ENCODE data around the gene NCSTN. TPM values are rescaled to one million over a fixed set of nuclear protein-coding genes. Genes with fewer than 3 reads are reported as not detected.

NCSTN gene
- polyA plus RNA-seq, 1 donor (not counting 4 experiments of a cell fraction or from before 2014, with no cell fraction given), result 111 TPM

- Histone ChIP-seq H3K79me2 (ENCODE audit: control insufficient read depth, insufficient read depth, low read length) (peaks cover 39% of the 10 kb centered on the region), H3K36me3 (ENCODE audit: control insufficient read depth in 2 of 2, extremely low read depth in 1 of 2, insufficient read depth in 2 of 2, low read length in 2 of 2) (peaks cover 20 to 26% of the 10 kb centered on the region in 2 experiments), H3K27ac (ENCODE audit: control insufficient read depth, insufficient read depth, low read length) (no peak overlapping the region), H3K4me2 (ENCODE audit: control insufficient read depth, extremely low read depth, insufficient read depth, low read depth, low read length) (no peak overlapping the region), H3K9ac (ENCODE audit: control insufficient read depth, extremely low read depth, insufficient read depth, low read length) (no peak overlapping the region), H2AFZ (ENCODE audit: control insufficient read depth, low read length) (no peak overlapping the region), H4K20me1 (ENCODE audit: control insufficient read depth, extremely low read depth, insufficient read depth, low read length) (no peaks in the 10 kb centered on the region), H3K4me1 (ENCODE audit: control insufficient read depth, extremely low read depth, insufficient read depth, low read length) (peaks cover 11% of the 10 kb centered on the region), H3K9me1 (ENCODE audit: control insufficient read depth, extremely low read depth, insufficient read depth, low read length) (no peaks in the 10 kb centered on the region), H3K9me3 (ENCODE audit: control insufficient read depth, low read depth, low read length) (no peaks in the 10 kb centered on the region), H3K27me3 (ENCODE audit: control insufficient read depth, extremely low read depth, insufficient read depth, low read length) (no peaks in the 10 kb centered on the region), H3K4me3 (ENCODE audit: control insufficient read depth in 2 of 3, extremely low read depth in 1 of 3, insufficient read depth in 2 of 3, low read depth in 1 of 3, low read length in 3 of 3) (no peak overlapping the region)
- no peak for TF ChIP-seq CTCF (optimal IDR thresholded peaks at IDR 0.05 in 1 of 3, IDR thresholded peaks at IDR 0.05 in 1 of 3, conservative IDR thresholded peaks at IDR 0.05 in 1 of 3; ENCODE audit: extremely low read depth in 1 of 3, insufficient read depth in 2 of 3, low read length in 3 of 3)
- TF ChIP-seq EZH2 (IDR thresholded peaks at IDR 0.05; ENCODE audit: low read length), result no peak
- dilution Hi-C loops (cut with MboI; ENCODE audit: extremely low pct_ligation_motif_present, low sequenced_read_pairs), result no loop called here
- FAIRE-seq, result no peak
- no peak for DNase-seq (ENCODE audit: low read depth, low spot score)
Observed at GRCh38 chr1:160346463-160346862, 3.3 kb downstream of the NCSTN start.

GRCh38 chr1:160346958-160347357 is 3.8 kb downstream of the NCSTN start:
- DNase-seq (ENCODE audit: low read depth, low spot score) (no peak), FAIRE-seq (no peak)
- Histone ChIP-seq H3K27ac (ENCODE audit: control insufficient read depth, insufficient read depth, low read length) (no peak overlapping the region), H3K4me1 (ENCODE audit: control insufficient read depth, extremely low read depth, insufficient read depth, low read length) (peaks cover 9% of the 10 kb centered on the region), H2AFZ (ENCODE audit: control insufficient read depth, low read length) (no peak overlapping the region), H3K36me3 (ENCODE audit: control insufficient read depth in 2 of 2, extremely low read depth in 1 of 2, insufficient read depth in 2 of 2, low read length in 2 of 2) (peaks cover 23 to 31% of the 10 kb centered on the region in 2 experiments), H4K20me1 (ENCODE audit: control insufficient read depth, extremely low read depth, insufficient read depth, low read length) (no peaks in the 10 kb centered on the region), H3K27me3 (ENCODE audit: control insufficient read depth, extremely low read depth, insufficient read depth, low read length) (no peaks in the 10 kb centered on the region), H3K79me2 (ENCODE audit: control insufficient read depth, insufficient read depth, low read length) (peaks cover 34% of the 10 kb centered on the region), H3K4me3 (ENCODE audit: control insufficient read depth in 2 of 3, extremely low read depth in 1 of 3, insufficient read depth in 2 of 3, low read depth in 1 of 3, low read length in 3 of 3) (no peak overlapping the region), H3K9me1 (ENCODE audit: control insufficient read depth, extremely low read depth, insufficient read depth, low read length) (no peaks in the 10 kb centered on the region), H3K4me2 (ENCODE audit: control insufficient read depth, extremely low read depth, insufficient read depth, low read depth, low read length) (no peak overlapping the region), H3K9ac (ENCODE audit: control insufficient read depth, extremely low read depth, insufficient read depth, low read length) (no peak overlapping the region), H3K9me3 (ENCODE audit: control insufficient read depth, low read depth, low read length) (no peaks in the 10 kb centered on the region)
- dilution Hi-C loops (cut with MboI; ENCODE audit: extremely low pct_ligation_motif_present, low sequenced_read_pairs), result no loop called here
- TF ChIP-seq EZH2 (IDR thresholded peaks at IDR 0.05; ENCODE audit: low read length) (no peak), CTCF (optimal IDR thresholded peaks at IDR 0.05 in 1 of 3, IDR thresholded peaks at IDR 0.05 in 1 of 3, conservative IDR thresholded peaks at IDR 0.05 in 1 of 3; ENCODE audit: extremely low read depth in 1 of 3, insufficient read depth in 2 of 3, low read length in 3 of 3) (no peak)
